Right atrium auricular region (tissue), 2 donors: ENCODE data around the gene MAL. TPM values are rescaled to one million over a fixed set of nuclear protein-coding genes. Genes with fewer than 3 reads are reported as not detected.
"Not testable (repeated sequence)": the region's sequence is repeated elsewhere in the genome, so short reads cannot be mapped to it uniquely, and the experiment has no call there.

Experiments
- DNase-seq: peaks from one replicate; pipeline ENCODE4 v3.0.0-alpha.2; 2019; ENCODE audit warnings: low spot score
- H3K27ac ChIP-seq, 2 donors: fragments of 200-600 bp; sonication (generic); 1 replicate in 1 of 2; 2 replicates in 1 of 2; pipeline ENCODE4 v1.5.1; 2016 to 2019
- H3K27me3 ChIP-seq, 2 donors: fragments of 200-600 bp; sonication (generic); one replicate each; pipeline versions ENCODE4 v1.5.1 to v1.6.0; 2017 to 2019
- H3K36me3 ChIP-seq: fragments of 200-600 bp; sonication (generic); one replicate; pipeline ENCODE4 v1.5.1; 2016
- H3K4me1 ChIP-seq, 2 donors: fragments of 200-600 bp; sonication (generic); one replicate each; pipeline versions ENCODE4 v1.5.1 to v1.6.0; 2017 to 2019
- H3K4me3 ChIP-seq, 2 donors: fragments of 200-600 bp; sonication (generic); 1 replicate in 1 of 2; 2 replicates in 1 of 2; pipeline ENCODE4 v1.5.1; 2017 to 2019; ENCODE audit warnings: mild to moderate bottlenecking in 1 of 2, moderate library complexity in 1 of 2
- H3K9me3 ChIP-seq, 2 donors: fragments of 200-600 bp; sonication (generic); one replicate each; pipeline ENCODE4 v1.5.1; 2019
- total RNA-seq, 2 donors: library from RNA; depleted of rRNA; stranded (reverse); fragments of >200 nt; gene quantifications; one replicate each; pipeline ENCODE4 v1.1.0, GENCODE V29; 2016
- TF ChIP-seq, protein P1 (sequence below), 2 donors: fragments of 200-600 bp; sonication (generic); IDR thresholded peaks; one replicate each; pipeline ENCODE4 v1.5.1; 2019; ENCODE audit warnings: antibody characterized with exemption in 2 of 2

The MAL gene
- total RNA-seq, 2 donors from 2014 or later, result 7.4 to 8.7 TPM

DNA sequence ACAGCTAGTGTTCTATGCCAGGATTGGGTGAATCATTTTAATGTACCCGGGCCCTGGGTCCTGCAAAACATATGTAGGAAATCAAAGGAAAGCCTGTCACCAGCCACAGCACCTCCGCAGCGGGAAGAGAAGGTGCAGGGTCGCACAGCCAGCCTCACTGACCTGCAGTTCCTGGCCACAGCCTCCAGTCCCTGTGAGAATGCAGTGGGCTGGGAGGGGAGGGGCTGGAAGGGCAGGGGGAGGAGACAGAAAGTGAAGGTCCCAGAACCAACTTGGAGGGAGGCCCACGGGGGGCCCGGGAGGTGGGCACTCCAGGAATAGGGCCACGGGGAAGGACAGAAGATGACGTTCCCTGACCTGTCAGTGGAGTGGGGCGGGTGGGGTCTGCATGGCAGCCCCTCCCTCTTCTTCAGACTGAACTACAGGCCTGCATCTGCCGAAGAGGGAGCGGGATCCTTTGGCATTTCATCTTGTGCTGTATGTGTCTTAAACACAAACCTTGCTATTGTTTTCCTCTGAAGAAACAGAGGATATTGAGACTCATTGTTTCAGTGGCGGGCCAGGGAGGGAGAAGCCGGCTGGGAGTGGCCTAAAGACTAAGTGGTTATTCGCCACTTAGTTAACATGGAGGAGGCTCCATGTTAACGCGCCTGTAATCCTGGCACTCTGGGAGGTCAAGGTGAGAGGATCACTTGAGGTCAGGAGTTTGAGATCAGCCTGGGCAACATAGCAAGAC lies 7.5 kb downstream of the MAL start:
- TF ChIP-seq, protein P1, sequence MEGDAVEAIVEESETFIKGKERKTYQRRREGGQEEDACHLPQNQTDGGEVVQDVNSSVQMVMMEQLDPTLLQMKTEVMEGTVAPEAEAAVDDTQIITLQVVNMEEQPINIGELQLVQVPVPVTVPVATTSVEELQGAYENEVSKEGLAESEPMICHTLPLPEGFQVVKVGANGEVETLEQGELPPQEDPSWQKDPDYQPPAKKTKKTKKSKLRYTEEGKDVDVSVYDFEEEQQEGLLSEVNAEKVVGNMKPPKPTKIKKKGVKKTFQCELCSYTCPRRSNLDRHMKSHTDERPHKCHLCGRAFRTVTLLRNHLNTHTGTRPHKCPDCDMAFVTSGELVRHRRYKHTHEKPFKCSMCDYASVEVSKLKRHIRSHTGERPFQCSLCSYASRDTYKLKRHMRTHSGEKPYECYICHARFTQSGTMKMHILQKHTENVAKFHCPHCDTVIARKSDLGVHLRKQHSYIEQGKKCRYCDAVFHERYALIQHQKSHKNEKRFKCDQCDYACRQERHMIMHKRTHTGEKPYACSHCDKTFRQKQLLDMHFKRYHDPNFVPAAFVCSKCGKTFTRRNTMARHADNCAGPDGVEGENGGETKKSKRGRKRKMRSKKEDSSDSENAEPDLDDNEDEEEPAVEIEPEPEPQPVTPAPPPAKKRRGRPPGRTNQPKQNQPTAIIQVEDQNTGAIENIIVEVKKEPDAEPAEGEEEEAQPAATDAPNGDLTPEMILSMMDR (IDR thresholded peaks at IDR 0.05), result no peak
- H3K4me3 ChIP-seq, result no peak overlapping the region
- H3K4me1 ChIP-seq, result no peaks in the 10 kb centered on the region
- H3K36me3 ChIP-seq, result no peaks in the 10 kb centered on the region
- H3K27me3 ChIP-seq, result no peaks in the 10 kb centered on the region
- no peaks in the 10 kb centered on the region for H3K9me3 ChIP-seq
- DNase-seq, result no peak
- H3K27ac ChIP-seq, result no peak overlapping the region

DNA sequence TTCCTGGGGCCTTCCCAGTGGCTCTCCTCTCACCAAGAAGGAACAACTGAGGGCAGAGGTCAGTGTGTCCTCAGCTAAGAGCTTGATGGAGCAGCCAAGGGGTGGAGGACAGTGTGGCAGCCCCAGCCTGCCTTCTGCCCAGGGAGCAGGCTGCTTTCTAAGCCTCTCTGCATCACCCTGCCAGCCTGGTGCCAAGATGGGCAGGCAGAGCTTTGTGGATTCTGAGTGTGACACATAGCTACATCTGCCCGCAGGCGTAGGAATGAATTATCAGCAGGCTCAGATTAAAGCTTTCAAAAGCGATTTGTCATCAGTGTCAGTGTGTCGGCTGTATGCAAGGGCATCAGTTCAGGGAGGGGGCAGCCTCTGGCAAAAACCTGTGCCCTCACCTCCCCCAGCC lies 8.7 kb downstream of the MAL start:
- H3K9me3 ChIP-seq, result no peaks in the 10 kb centered on the region
- no peaks in the 10 kb centered on the region for H3K4me1 ChIP-seq
- DNase-seq, result no peak
- H3K27ac ChIP-seq, result no peak overlapping the region
- no peaks in the 10 kb centered on the region for H3K27me3 ChIP-seq
- H3K4me3 ChIP-seq, result no peak overlapping the region
- TF ChIP-seq, protein P1 (IDR thresholded peaks at IDR 0.05), result no peak
- no peaks in the 10 kb centered on the region for H3K36me3 ChIP-seq

DNA sequence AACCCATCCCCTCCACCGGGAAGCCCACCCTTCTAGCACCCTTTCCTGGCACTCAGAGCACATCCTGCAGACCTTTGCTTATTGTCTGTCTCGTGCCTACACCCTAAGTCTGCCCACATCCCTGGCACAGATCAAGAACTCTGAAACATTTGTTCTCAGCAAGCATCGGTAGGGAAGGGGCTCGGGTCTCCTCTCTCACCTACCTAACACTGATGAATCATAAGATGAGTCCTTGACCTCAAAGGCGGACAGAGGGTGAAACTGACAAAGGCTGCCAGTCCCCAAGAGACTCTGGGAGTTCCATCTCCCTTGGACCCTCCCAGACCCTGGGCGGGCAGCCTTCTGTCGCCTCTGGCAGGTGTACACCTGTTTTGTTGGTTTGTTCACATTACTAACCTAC lies 9.3 kb downstream of the MAL start:
- Histone ChIP-seq H3K4me1 (no peaks in the 10 kb centered on the region), H3K36me3 (no peaks in the 10 kb centered on the region), H3K27ac (no peak overlapping the region), H3K4me3 (no peak overlapping the region), H3K9me3 (no peaks in the 10 kb centered on the region), H3K27me3 (no peaks in the 10 kb centered on the region)
- no peak for DNase-seq
- TF ChIP-seq, protein P1 (IDR thresholded peaks at IDR 0.05), result no peak

DNA sequence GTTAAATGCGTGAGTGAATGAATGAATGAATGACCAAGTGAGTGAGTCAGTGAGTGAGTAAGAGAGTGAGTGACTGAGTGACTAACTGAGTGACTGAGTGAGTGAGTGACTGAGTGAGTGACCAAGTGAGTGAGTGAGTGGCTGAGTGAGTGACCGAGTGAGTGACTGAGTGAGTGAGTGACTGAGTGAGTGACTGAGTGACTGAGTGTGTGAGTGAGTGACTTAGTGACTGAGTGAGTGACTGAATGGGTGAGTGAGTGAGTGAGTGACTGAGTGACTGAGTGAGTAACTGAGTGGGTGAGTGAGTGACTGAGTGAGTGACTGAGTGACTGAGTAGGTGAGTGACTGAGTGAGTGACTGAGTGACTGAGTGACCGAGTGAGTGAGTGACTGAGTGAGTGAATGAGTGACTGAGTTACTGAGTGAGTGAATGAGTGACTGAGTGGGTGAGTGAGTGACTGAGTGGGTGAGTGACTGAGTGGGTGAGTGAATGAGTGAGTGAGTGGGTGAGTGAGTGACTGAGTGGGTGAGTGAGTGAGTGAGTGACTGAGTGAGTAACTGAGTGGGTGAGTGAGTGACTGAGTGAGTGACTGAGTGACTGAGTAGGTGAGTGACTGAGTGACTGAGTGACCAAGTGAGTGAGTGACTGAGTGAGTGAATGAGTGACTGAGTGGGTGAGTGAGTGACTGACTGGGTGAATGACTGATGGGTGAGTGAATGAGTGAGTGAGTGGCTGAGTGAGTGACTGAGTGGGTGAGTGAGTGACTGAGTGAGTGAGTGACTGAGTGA lies 11.3 kb downstream of the MAL start:
- TF ChIP-seq, protein P1 (IDR thresholded peaks at IDR 0.05), result no peak
- no peaks in the 10 kb centered on the region for H3K27me3 ChIP-seq
- no peaks in the 10 kb centered on the region for H3K9me3 ChIP-seq
- H3K36me3 ChIP-seq, result no peaks in the 10 kb centered on the region
- peaks cover 0 to 16% of the 10 kb centered on the region in 2 donors for H3K4me1 ChIP-seq
- no peak overlapping the region for H3K27ac ChIP-seq
- H3K4me3 ChIP-seq, result no peak overlapping the region
- DNase-seq, result no peak

DNA sequence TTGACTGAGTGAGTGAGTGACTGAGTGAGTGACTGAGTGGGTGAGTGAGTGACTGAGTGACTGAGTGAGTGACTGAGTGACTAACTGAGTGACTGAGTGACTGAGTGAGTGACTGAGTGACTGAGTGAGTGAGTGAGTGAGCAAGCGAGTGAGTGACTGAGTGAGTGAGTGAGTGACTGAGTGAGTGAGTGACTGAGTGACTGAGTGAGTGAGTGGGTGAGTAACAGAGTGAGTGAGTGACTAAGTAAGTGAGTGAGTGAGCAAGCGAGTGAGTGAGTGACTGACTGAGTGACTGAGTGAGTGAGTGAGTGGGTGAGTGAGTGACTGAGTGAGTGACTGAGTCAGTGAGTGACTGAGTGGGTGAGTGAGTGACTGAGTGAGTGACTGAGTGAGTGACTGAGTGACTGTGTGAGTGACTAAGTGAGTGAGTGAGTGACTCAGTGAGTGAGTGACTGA lies 11.9 kb downstream of the MAL start:
- Histone ChIP-seq H3K4me1 (peaks cover 0 to 22% of the 10 kb centered on the region in 2 donors), H3K9me3 (no peaks in the 10 kb centered on the region), H3K27ac (no peak overlapping the region), H3K27me3 (no peaks in the 10 kb centered on the region), H3K4me3 (no peak overlapping the region), H3K36me3 (no peaks in the 10 kb centered on the region)
- DNase-seq, result no peak
- TF ChIP-seq, protein P1 (IDR thresholded peaks at IDR 0.05), result no peak

DNA sequence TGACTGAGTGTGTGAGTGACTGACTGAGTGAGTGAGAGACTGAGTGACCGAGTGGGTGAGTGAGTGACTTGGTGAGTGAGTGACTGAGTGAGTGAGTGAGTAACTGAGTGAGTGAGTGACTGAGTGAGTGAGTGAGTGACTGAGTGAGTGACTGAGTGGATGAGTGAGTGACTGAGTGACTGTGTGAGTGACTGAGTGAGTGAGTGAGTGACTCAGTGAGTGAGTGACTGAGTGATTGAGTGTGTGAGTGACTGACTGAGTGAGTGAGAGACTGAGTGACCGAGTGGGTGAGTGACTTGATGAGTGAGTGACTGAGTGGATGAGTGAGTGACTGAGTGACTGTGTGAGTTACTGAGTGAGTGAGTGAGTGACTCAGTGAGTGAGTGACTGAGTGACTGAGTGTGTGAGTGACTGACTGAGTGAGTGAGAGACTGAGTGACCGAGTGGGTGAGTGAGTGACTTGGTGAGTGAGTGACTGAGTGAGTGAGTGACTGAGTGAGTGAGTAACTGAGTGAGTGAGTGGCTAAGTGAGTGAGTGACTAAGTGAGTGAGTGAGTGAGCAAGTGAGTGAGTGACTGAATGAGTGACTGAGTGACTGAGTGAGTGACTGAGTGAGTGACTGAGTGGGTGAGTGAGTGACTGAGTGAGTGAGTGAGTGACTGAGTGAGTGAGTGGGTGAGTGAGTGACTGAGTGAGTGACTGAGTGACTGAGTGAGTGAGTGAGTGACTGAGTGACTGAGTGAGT lies 12.5 kb downstream of the MAL start:
- H3K27me3 ChIP-seq, H3K27ac ChIP-seq, H3K9me3 ChIP-seq, H3K36me3 ChIP-seq, H3K4me3 ChIP-seq, DNase-seq: not testable (repeated sequence)
- H3K4me1 ChIP-seq, result peaks cover 0 to 28% of the 10 kb centered on the region in 2 donors
